ENCODE measurements around the gene SLC26A11.

Gene SLC26A11

DNA sequence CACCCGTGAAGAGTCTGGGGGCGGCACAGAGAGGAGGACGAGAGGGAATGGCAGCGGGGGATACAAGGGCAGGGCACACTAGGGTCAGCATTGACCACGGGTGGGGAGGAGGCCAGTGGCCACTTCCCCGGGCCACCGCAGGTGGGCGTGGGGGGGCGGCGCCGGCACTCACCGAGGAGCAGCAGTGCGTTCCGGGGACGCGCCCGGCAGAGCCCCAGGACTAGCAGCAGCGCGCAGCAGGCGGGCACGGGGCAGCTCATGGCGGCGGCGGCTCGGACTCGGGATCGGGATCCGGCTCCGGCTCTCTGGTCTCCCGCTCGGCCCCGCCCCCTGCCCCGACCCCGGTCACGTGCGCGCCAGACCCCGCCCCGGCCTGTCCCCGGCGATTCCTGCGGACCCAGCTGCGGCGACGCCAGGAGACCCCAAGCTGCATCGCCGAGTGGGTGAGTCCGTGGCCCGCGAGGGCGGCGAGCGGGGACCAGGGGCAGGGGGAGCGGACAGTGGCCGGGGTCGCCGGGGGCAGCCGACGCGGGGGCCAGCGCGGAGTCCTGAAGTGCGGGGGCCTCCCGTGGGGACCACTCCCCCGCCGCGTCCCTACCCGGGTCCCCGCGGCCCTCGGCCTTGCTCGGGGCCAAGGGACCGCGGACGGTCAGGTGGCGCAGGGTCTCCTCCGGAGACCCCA lies at the start of gene SLC26A11, which contains the start of gene SGSH:
TSS of gene SLC26A11 (plus strand) at position 374 of the 682 bp plus-strand sequence. CDS start 1,134 bp downstream, outside the sequence.
TSS of gene SGSH (minus strand) at position 280 of the 682 bp plus-strand sequence. CDS start at position 260, 20 bp downstream.
- FAIRE-seq = no peak

GRCh38 chr17:80171681-80172080 lies 48.5 kb upstream of the SLC26A11 start:
- no peak for FAIRE-seq

- no peak for FAIRE-seq
Observed at GRCh38 chr17:80173126-80173525, 47.1 kb upstream of the SLC26A11 start.

DNA sequence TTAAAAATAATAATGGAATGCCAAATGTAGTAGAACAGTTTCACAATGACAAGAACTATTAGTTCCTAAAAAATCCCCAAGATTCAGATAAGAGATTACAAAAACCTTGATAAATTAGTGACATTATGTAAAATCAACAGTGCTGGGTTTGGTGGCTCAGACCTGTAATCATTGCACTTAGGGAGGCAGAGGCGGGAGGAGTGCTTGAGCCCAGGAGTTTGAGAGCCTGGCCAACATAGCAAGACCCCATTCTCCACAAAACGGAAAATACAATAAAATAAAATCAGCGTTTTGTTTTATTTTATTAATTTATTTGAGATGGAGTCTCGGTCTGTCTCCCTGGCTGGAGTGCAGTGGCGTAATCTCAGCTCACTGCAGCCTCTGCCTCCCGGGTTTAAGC lies 46.3 kb upstream of the SLC26A11 start:
- no peak for FAIRE-seq

- no peak for FAIRE-seq
Observed at GRCh38 chr17:80176757-80177156, 43.5 kb upstream of the SLC26A11 start.

- no peak for FAIRE-seq
Observed at GRCh38 chr17:80177986-80178595, 42.1 kb upstream of the SLC26A11 start.

GRCh38 chr17:80180192-80180591 lies 40.0 kb upstream of the SLC26A11 start:
- FAIRE-seq = no peak

- no peak for FAIRE-seq
Observed at GRCh38 chr17:80181431-80181830, 38.8 kb upstream of the SLC26A11 start.

GRCh38 chr17:80182118-80182844 lies 37.9 kb upstream of the SLC26A11 start:
- no peak for FAIRE-seq

- FAIRE-seq = no peak
Observed at GRCh38 chr17:80182845-80183223, 37.4 kb upstream of the SLC26A11 start.

- FAIRE-seq = no peak
Observed at GRCh38 chr17:80183581-80184422, 36.4 kb upstream of the SLC26A11 start.

DNA sequence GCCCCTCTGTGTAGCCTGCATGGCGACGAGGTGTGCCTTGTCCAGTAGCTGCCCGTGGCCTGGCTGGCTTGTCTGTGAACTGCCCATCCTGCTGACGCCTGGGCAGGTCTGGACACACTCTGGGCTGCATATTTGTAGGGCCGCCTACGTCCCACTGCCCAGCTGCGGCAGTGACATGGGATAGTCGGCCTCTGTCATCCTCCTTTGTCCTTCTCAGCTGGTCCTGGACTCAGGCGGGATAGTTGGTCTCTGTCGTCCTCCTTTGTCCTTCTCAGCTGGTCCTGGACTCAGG lies 35.9 kb upstream of the SLC26A11 start:
- no peak for FAIRE-seq

GRCh38 chr17:80185968-80186367 lies 34.3 kb upstream of the SLC26A11 start:
- FAIRE-seq = no peak

- FAIRE-seq = no peak
Observed at GRCh38 chr17:80187090-80187489, 33.1 kb upstream of the SLC26A11 start.

DNA sequence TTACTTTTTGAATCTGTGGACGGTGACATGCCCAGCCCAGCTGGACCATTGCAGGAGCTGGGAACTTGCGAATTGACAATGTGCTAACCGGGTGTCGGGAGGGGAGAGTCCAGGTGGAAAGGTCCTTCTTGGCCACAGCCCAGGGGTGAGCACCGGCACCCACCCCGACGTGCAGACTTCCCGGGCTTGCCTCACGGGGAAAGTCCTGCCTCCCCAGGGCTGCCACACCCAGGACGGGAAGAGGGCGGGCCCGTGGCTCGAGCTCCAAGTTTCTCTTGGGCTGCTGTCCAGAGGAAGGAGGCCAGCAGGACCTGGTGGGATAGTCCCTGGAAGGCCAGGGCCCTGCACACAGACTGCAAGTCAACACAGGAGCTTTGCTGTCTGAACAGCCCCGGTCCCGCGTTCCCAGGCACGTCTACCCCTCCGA lies 32.7 kb upstream of the SLC26A11 start:
- no peak for FAIRE-seq

- FAIRE-seq = no peak
Observed at GRCh38 chr17:80189611-80190010, 30.6 kb upstream of the SLC26A11 start.

DNA sequence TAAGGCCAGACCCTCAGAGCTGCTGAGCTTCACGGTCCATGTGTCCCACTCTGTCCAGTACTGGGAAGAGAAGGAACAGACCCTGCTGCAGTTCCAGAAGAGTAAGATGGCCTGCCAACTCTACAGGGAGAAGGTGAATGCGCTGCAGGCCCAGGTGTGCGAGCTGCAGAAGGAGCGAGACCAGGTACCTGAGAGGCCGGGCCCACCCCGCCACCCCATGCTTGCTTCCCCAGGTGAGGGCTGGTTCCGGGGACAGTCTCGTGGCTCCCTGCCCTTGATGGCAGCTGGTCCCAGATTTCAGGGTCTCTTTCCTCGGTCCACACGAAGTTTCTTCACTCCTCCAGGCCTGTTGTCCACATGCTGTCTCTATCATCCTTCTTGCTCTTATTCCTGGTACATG lies 29.5 kb upstream of the SLC26A11 start:
- FAIRE-seq = no peak

DNA sequence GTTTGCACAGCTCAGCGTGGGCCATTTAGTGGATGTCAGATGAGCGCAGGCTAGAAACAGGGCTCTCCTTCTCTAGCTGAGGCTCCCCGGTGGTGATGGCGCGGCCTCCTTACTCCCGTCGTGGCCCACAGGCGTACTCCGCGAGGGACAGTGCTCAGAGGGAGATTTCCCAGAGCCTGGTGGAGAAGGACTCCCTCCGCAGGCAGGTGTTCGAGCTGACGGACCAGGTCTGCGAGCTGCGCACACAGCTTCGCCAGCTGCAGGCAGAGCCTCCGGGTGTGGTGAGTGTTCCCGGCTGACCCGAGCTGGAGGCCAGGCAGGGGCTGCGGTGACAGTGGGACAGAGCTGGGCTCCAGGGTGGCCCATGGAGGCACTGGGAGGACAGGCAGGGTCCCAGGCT lies 29.0 kb upstream of the SLC26A11 start:
- no peak for FAIRE-seq

GRCh38 chr17:80191865-80192661 lies 28.2 kb upstream of the SLC26A11 start:
- no peak for FAIRE-seq

GRCh38 chr17:80195141-80195540 lies 25.1 kb upstream of the SLC26A11 start:
- no peak for FAIRE-seq

GRCh38 chr17:80195671-80196529 lies 24.3 kb upstream of the SLC26A11 start:
- FAIRE-seq = no peak

Measured in colon (tissue), 2 donors.